Mucosa of stomach (tissue), 1 donor: ENCODE data around the gene TEX2.
"Not testable (repeated sequence)": the region's sequence is repeated elsewhere in the genome, so short reads cannot be mapped to it uniquely, and the experiment has no call there.

Experiments used
- H3K27me3 ChIP-seq: one replicate; pipeline ENCODE4 v1.7.0; 2013; ENCODE audit warnings: mild to moderate bottlenecking, low read length; ENCODE audit not compliant: control insufficient read depth, insufficient read depth
- H3K36me3 ChIP-seq: one replicate; pipeline ENCODE4 v1.7.0; 2013; ENCODE audit warnings: low read length; ENCODE audit not compliant: control insufficient read depth, insufficient read depth
- H3K4me1 ChIP-seq: one replicate; pipeline ENCODE4 v1.7.0; 2013; ENCODE audit warnings: mild to moderate bottlenecking, low read length; ENCODE audit not compliant: control insufficient read depth, insufficient read depth
- H3K4me3 ChIP-seq: one replicate; pipeline ENCODE4 v1.7.0; 2013; ENCODE audit warnings: low read length
- H3K9ac ChIP-seq: one replicate; pipeline ENCODE4 v1.7.0; 2013; ENCODE audit warnings: mild to moderate bottlenecking, low read length, moderate library complexity
- H3K9me3 ChIP-seq: one replicate; pipeline ENCODE4 v1.7.0; 2013; ENCODE audit warnings: mild to moderate bottlenecking, low read length, moderate library complexity; ENCODE audit not compliant: control insufficient read depth
- donor health status: Pancreatic carcinoma.

Gene TEX2

DNA sequence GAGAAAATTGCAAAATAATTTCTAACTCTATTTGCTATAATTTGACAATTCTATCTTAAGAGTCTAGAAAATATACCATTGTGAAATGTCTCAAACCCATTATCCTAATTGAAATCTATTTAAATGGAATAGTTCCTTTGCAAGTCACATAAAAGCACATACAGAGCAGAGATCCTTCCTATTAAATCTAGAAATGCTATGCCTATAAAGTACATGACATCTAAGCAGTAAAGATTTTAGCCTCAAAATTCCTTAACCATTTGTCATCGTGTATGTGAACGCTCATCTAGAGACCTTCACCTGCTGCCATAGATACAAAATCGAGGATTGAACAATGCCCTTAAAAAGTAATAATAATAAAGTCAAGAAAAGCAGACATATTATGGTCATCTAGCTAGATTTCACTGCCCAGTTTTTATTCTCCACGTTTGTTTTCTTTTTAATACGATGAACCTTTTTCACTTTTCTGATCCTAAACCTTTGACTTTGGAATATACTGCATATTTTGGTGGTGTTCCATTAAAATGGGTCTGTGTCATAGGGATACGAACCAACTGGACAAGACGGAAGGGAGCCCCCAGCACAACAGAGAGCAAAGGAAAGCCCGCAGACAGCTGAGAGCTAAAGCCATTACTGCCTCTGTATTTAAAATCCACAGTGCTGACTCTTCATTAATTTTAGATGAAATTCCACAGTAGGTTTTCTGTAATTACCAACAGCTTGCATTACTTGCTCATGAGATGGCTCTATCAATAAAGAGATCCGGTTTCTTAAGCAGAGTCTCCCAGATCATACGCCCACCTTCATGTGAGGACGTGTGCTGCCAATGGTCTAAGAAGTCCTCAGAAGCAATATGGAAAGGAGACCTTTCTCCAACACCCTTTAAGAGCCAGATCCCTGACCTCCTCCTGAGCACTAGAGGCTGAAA is 17.6 kb downstream of the TEX2 start:
- H3K4me3 ChIP-seq = no peak overlapping the region
- H3K9me3 ChIP-seq = no peaks in the 10 kb centered on the region
- no peaks in the 10 kb centered on the region for H3K27me3 ChIP-seq
- no peak overlapping the region for H3K9ac ChIP-seq
- no peaks in the 10 kb centered on the region for H3K36me3 ChIP-seq
- peaks cover 8% of the 10 kb centered on the region for H3K4me1 ChIP-seq

DNA sequence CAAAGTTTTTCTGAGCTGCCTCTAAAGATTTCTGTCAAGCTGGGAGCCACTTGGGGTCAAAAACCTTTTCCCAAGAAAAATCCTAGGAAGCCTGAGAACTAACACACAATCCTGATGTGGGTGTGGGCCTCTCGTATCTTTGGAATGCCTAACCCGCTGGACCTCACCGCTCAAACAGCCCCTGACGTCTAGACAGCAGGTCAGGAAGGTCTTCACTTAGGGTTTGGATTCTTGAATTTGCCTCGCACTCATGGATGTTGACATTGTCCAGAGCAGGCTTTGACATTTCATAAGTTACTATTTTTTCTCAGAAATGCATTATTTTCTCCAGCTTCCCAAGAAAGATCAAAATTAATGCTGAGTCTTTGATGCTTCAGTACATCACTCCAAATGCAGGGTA is 18.9 kb downstream of the TEX2 start:
- H3K36me3 ChIP-seq = no peaks in the 10 kb centered on the region
- peaks cover 16% of the 10 kb centered on the region for H3K4me1 ChIP-seq
- no peak overlapping the region for H3K9ac ChIP-seq
- no peaks in the 10 kb centered on the region for H3K9me3 ChIP-seq
- H3K4me3 ChIP-seq = no peak overlapping the region
- no peaks in the 10 kb centered on the region for H3K27me3 ChIP-seq

DNA sequence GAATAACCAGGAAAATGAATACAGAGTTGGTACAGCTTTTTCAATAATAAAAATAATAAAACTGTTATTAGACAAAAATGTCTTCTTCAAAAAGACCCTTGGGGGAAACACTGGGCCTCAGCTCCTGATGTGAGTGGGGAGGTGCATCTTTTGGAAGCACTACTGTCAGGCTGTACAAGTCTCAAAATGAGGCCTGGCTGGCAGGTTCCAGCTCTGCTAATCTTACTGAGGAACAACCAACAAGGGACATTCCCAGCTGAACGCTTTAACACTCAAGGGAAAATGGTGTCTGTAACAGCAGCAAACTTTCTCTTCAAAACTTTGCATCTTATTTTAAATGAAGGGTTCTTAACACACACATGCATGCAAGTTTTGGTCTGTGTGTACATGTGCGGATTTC is 19.7 kb downstream of the TEX2 start:
- no peak overlapping the region for H3K4me3 ChIP-seq
- H3K27me3 ChIP-seq = no peaks in the 10 kb centered on the region
- peaks cover 16% of the 10 kb centered on the region for H3K4me1 ChIP-seq
- no peak overlapping the region for H3K9ac ChIP-seq
- no peaks in the 10 kb centered on the region for H3K36me3 ChIP-seq
- no peaks in the 10 kb centered on the region for H3K9me3 ChIP-seq

DNA sequence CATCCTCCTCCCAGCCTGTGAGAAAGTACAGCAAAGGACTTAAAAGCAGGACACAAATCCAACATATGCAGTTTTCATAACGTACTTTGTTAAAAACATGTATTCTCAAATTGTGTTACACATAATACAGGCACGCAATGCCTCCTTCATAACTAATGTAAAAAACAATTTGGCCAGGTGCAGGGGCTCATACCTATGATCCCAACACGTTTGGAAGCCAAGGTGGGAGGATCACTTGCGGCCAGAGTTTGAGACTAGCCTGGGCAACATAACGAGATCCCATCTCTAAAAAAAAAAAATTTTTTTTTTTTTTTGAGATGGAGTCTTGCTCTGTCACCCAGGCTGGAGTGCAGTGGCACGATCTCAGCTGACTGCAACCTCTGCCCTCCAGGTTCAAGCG is 20.4 kb downstream of the TEX2 start:
- Histone ChIP-seq H3K4me1 (peaks cover 16% of the 10 kb centered on the region), H3K9me3 (no peaks in the 10 kb centered on the region), H3K4me3 (no peak overlapping the region), H3K36me3 (no peaks in the 10 kb centered on the region), H3K27me3 (no peaks in the 10 kb centered on the region), H3K9ac (no peak overlapping the region)

DNA sequence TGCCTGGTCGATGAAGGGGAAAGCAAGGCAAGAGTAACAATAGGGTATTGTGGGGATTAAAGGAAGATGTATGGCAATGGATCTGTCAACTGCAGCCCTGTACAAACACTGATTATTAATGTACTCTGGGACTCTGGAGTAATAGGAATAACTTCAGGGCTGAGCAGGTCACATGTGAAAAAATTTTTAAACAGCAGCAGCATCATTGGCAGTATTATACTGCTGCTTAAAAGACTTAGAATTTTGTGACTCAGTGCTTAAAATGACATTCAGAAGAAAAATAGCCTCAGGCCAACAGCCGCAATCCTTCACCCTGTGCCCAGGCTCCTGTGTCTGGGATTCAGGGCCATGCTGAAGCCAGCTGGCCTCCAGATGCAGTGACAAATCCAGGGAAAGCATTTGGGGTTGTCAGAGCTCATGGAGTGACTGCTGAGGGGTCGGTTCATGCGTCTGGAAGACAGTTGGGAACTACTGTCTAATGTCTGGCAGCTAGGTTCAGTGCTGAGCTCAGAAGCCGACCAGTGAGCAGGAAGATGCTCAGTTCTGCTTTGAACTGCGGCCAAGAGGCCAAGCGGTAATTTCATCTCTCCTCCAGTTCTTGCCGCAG is 22.2 kb downstream of the TEX2 start:
- H3K4me3 ChIP-seq = no peak overlapping the region
- no peaks in the 10 kb centered on the region for H3K27me3 ChIP-seq
- no peaks in the 10 kb centered on the region for H3K9me3 ChIP-seq
- H3K4me1 ChIP-seq = peaks cover 16% of the 10 kb centered on the region
- H3K9ac ChIP-seq = no peak overlapping the region
- H3K36me3 ChIP-seq = no peaks in the 10 kb centered on the region

DNA sequence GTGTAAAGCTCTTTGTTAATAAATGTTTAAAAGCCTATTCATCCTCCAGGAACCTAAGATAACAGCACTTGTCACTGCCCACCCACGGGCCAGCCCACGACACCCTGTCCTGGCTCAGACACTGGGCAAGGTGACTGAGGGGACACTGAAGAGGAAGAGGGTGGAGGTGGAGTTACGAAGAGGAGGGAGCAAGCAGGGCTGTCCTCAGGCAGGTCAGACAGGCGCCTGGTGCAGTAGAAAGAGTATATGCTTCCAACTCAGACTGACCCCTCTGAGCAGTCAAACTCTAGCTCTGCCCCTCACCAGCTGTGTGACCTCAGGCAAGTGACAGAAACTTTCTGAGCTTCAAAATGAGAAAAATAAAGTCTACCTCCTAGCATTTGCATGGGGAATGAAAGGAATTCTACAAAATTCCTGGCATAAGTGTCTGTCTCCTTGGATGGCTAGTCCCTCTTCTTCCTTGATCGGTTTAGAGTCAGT is 22.8 kb downstream of the TEX2 start:
- peaks cover 16% of the 10 kb centered on the region for H3K4me1 ChIP-seq
- no peaks in the 10 kb centered on the region for H3K36me3 ChIP-seq
- H3K4me3 ChIP-seq = no peak overlapping the region
- no peaks in the 10 kb centered on the region for H3K9me3 ChIP-seq
- no peaks in the 10 kb centered on the region for H3K27me3 ChIP-seq
- H3K9ac ChIP-seq = no peak overlapping the region

DNA sequence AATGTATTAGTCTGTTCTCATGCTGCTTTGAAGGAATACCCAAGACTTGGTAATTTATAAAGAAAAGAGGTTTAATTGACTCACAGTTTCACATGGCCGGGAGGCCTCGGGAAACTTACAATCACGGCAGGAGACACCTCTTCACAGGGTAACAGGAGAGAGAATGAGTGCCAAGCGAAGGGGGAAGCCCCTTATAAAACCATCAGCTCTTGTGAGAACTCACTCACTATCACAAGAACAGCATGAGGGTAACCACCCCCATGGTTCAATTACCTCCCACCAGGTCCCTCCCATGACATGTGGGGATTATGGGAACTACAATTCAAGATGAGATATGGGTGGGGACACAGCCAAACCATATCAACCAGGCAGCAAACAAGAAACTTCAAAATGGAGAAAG is 24.6 kb downstream of the TEX2 start:
- not testable (repeated sequence) for H3K9me3 ChIP-seq, H3K9ac ChIP-seq, H3K4me3 ChIP-seq, H3K36me3 ChIP-seq, H3K27me3 ChIP-seq
- peaks cover 16% of the 10 kb centered on the region for H3K4me1 ChIP-seq

DNA sequence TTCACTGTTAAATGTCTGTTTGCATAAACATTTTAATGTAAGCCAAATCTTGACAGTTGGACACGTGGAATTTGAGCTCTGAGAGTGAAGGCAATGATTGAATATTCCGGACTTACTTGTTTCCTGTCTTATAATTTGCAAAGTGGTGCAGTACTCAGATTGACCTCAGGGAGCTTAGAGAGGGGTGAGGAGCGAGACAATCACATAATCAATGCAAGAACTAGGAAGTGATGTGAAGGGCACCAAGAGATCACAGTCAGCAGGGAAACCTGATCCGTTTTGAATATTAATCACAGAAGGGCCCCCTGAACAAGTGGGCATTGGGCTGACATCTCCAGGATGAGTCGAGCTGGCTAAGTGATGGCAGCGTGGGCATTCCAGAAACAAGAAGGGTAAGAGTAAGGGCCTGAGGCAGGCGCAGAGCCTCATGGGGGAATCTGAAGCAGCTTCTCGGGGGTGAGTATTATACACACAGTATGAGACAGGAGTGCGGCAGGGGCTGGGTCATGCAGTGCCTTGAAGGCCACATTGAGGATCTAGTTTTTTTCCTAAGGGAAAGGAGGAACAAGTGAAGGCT is 26.1 kb downstream of the TEX2 start:
- Histone ChIP-seq H3K4me3 (no peak overlapping the region), H3K36me3 (no peaks in the 10 kb centered on the region), H3K4me1 (peaks cover 16% of the 10 kb centered on the region), H3K9ac (no peak overlapping the region), H3K9me3 (no peaks in the 10 kb centered on the region), H3K27me3 (no peaks in the 10 kb centered on the region)

DNA sequence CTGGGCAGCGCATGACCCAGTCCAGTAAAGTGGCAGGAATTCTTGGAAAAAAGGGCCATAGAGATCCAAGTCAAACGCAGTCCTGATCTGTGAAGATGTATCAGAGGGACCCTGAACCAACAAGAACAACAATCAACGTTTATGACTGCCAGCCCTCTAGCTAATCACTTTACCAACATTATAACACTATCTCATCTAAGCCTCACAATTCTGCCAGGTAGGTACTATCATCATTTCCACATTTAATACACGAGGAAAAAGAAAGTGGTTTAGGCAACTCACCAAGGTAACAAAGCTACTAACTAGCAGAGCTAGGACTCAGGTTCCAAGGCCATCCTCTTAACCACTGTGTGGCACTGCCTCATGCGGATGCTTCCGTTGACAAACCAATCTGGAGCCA is 28.1 kb downstream of the TEX2 start:
- H3K27me3 ChIP-seq = no peaks in the 10 kb centered on the region
- no peak overlapping the region for H3K4me3 ChIP-seq
- no peaks in the 10 kb centered on the region for H3K9me3 ChIP-seq
- no peak overlapping the region for H3K9ac ChIP-seq
- peaks cover 2% of the 10 kb centered on the region for H3K4me1 ChIP-seq
- H3K36me3 ChIP-seq = no peaks in the 10 kb centered on the region

DNA sequence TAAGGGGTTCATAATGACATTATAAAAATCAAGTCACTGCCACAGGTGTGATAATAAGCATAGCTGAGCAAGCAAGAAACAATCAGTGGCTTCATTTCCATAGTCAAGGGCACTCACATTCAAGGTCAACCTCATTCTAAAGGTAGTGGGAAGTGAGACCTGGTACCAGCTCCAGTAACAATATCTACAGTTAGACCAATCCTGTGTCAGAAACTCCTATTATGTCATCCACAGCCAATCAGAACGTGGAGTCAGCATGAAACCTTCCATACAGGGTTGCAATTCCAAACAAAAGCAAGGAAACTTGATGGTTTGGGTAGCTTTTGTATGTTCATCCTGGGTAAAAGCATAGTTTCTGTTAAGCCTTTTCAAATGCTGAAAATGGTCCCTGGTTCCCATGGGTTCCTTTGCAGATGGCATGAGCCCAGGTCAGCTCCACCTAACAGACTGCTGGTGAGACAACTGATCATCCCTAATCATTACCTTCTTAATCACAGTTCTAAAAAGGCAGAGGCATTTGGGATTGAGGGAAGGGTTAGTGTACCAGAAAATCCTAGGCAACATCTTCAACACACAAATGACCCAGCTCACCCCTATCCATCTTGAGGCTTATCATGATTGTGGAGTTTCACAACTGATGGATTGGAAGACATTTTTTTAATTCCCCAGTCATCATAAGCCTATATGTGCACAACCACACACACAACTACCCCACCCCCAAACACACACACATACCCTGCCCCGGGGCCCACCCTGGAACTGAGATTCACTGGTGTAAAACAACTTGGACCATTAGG is 30.4 kb downstream of the TEX2 start:
- no peaks in the 10 kb centered on the region for H3K4me1 ChIP-seq
- H3K36me3 ChIP-seq = no peaks in the 10 kb centered on the region
- H3K9me3 ChIP-seq = no peaks in the 10 kb centered on the region
- no peaks in the 10 kb centered on the region for H3K27me3 ChIP-seq
- H3K4me3 ChIP-seq = no peak overlapping the region
- H3K9ac ChIP-seq = no peak overlapping the region

DNA sequence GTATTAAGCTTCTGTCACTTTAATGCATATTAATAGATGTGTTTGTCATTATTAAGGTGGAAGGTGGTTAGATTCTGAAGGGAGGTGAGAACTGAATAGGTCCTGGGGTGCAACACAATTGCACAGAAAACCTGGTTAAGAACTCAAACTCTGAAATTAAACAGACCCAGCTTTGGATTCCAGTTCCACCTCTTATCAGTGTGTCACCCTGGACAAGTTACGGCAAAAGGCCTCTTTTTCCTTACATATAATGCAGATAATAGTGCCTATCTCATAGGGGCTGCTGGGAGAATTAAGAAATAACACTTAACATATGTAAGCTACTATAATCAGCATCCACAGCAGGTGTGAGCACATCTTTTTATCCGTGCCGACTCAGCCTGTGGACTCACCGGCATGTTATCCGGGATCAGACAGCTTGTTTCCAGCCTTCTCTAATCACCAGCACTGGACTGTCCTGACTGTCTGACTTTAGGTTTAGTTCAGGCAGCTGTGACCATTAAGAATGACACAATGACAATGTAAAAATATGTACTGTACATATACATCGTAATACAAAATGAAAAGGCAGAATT is 31.4 kb downstream of the TEX2 start:
- Histone ChIP-seq H3K36me3 (no peaks in the 10 kb centered on the region), H3K9me3 (no peaks in the 10 kb centered on the region), H3K27me3 (no peaks in the 10 kb centered on the region), H3K4me1 (no peaks in the 10 kb centered on the region), H3K9ac (no peak overlapping the region), H3K4me3 (no peak overlapping the region)
